NCI-H2081 (cell line): ENCODE results near the gene CHMP6.
A peak's percentile ranks its signal among the peaks of the same experiment; 100 is the strongest.

ENCODE experiments used
- DNase-seq, 2 experiments: peaks; one replicate each; lab custom pipeline; 2025; lab: John Stamatoyannopoulos, UW

The CHMP6 gene

GRCh38 chr17:80956321-80957190, 35.1 kb upstream of the CHMP6 start:
- no peak for DNase-seq

GRCh38 chr17:80957461-80957941, 34.1 kb upstream of the CHMP6 start:
- no peak for DNase-seq

DNA sequence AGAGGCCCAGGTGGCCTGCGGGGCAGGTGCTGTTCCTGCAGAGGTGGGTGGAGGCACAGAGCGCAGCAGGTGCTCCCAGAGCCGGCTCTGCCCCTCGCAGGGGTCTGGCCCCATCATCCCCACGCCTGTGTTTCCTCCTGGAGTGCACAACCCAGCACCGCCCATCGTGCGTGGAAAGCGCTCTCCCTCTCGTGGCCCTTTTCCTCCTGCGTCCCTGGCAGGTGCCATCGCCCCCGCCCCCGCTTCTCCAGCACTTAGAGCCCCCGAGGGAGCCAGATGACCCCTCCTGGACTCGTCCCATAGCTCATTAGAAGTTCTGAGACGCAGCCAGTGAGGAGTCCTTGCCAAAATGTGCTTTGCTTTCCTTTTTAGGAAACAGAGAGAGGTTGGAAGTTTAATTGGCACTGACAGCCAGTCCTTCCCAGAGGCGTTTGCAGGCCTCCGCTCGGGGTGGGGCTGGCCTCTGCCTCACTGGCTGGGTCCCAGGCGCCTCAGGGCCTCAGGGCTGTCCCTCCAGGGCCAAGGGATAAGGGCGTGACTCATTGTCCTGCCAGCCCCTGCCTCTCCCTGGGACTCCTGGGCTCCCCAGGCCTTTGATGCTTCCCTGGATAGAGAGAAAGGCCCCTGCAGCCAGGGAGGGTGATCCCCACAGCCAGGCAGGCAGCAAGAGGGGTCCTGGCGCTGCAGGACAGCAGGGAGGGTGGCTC, 32.2 kb upstream of the CHMP6 start:
- peak; percentile 18 to 65 for DNase-seq

- DNase-seq: no peak
These were observed 31.4 kb upstream of the CHMP6 start for GRCh38 chr17:80960037-80960796.

GRCh38 chr17:80960797-80961452, 30.7 kb upstream of the CHMP6 start:
- DNase-seq: no peak

DNA sequence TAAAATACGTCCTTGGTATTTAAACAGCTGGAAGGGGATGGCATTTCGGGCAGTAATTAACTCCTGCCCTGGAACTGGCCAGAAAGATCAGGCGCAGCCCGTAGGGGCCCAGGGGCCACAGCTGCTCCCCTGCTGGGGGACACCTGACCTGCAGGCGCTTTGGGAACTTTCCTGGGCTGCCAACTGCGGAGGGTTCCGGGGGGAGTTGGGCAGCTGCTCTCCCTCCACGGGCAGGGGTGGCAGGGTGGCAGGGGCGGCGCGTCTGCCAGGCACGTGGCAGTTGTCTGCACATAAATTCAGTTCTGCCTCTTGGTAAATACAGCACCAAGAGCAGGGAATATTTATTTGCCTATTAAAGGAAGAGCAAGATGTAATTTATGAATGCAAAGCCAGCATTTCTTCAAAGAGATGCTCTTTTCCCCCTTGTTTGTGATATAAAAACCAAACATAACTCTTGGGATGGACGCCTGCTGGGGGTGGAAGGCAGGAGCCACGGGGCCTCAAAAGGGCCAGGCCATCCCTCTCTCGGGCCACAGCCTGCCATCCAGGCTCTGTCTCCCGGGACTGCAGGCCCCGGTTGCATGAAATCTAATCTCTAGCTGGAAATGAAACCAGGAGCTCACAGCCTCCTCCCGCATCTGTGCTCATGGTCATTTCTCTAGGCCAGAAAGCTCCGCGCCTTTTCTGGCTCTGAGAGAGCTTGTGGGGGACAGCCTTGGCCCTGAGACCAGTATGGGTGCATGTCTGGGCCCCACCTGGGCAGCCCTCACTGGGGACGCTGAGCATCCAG, 29.9 kb upstream of the CHMP6 start:
- DNase-seq: peak; percentile 30 to 67

DNA sequence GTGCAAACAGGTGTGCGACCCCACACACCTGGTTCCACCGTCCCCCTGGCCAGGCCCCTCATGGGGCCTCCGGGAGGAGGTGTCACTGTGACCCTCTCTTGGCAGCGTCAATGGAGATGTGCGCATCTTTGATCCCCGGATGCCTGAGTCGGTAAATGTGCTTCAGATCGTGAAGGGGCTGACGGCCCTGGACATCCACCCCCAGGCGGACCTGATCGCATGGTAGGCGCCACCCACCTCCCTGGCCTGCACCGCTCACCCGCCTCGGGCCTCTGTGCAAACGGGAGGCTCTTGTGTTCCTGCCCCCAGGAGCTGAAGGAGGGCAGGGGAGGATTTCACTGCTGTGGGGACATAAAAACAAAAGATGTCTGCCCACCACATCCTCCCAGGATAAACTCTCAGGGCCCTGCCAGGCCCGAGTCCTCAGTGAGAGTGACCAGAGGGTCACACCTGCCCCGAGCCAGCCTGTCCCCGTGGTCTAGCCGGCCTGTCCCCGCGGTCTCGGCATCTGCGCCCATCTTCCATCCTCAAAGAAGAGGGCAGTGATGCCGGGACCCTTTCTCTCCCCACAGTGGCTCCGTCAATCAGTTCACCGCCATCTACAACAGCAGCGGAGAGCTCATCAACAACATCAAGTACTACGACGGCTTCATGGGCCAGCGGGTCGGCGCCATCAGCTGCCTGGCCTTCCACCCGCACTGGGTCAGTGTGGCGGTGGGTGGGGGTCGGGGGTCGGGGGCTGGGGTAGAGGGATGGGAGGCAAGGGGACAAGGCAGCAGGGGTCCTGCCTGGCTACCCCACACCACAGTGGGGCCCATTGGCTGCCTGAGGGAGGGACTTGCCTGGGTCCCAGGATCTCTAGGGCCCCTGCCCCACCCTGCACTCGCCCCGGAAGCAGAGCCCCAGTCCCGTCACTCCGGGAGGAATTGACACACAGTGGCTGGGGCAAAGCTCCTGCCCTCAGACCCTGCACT, 29.0 kb upstream of the CHMP6 start:
- DNase-seq: no peak

GRCh38 chr17:80963812-80964543, 27.7 kb upstream of the CHMP6 start:
- DNase-seq: no peak

- DNase-seq: no peak
These were observed 27.1 kb upstream of the CHMP6 start for GRCh38 chr17:80964544-80964856.

- DNase-seq: no peak
These were observed 26.6 kb upstream of the CHMP6 start for GRCh38 chr17:80964859-80965580.

DNA sequence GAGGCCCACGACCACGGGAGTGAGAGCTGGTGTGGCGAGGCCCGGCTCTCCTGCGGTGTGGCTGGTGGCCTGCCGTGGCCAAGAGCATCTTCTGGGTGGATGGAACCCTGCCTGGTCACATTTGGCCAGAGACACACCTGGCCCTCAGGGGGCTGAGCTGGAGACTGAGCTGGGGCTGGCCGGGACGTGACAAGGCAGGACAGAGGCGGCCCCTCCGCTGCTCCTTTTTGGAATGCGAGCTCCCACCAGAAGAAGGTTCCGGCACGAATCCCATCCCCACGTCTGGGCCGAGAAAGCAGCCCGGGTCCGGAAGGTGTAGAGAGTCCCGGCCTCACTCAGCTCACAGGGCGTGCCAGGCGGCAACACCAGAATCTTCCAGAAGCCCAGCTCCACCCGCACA, 26.0 kb upstream of the CHMP6 start:
- DNase-seq: no peak

GRCh38 chr17:80967404-80967872, 24.2 kb upstream of the CHMP6 start:
- DNase-seq: no peak

- peak; percentile 91 to 96 for DNase-seq
These were observed 23.0 kb upstream of the CHMP6 start for GRCh38 chr17:80968602-80969029.

DNA sequence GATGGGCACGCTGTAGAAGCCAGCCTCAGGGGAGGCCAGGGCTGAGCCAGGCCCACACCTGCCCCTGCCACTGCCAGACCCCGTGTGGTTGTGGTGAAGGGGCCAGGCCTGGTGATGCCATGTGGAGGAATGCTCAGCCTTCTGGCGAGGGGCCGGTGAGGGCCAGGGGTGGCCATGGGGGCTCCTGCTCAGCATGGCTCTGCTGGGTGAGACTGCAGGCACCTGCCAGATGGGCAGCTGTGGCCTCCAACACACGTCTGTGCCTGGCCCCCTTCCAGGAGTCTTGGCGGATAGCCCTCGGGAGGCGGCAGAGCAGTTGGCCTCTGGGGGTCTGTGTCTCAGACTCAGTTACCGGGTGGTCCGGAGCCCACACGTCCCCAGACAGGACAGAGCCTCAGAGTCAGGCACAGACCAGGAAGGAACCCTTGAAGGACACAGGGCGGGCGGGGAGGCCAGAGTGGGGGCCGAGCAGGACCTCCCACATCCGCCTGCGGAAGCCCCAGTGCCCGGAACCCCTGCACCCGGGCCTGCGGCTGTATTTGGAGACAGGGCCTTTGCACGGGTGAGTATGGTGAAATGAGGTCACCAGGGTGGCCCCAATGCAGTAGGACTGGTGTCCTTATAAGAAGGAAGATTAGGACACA, 22.5 kb upstream of the CHMP6 start:
- no peak for DNase-seq

- no peak for DNase-seq
These were observed 22.0 kb upstream of the CHMP6 start for GRCh38 chr17:80969674-80970043.

DNA sequence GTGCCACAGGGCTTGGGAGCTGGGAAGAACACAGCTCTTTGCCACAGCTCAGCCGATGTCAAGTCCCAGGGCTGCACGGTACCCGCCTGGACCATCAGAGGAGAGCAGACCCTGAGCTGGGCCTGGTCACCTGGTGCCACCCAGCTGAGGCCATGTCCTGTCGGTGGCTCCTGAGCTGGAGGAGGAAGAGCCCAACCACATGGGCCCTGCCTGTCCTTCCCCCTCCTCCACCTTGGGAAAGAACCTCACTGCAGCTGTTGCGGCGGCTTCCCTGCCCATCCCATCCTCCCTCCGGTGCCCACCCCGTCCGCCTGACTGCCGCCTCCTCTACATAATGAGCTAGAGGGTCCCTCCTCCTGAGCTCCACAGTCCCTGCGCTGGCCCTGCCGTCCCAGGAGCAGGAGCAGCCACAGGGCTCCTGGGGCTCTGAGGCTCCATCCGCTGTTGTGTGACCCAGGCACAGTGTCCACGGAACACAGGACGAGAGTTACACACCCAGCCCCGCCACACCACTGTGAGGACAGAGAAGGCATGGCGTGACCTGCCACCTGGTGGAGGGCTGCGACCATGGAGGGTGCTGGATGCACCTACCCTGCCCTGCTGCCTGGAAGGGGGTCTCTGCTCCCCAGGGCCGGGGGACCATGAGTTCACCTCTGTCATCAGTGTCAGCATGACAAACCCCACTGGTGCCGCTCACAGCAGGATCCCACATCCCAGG, 21.4 kb upstream of the CHMP6 start:
- DNase-seq: peak; percentile 43 to 57
